Stomach smooth muscle (tissue), 2 donors: Measurements from ENCODE around the gene LYL1.

Source experiments
- H3K27ac ChIP-seq: one replicate; pipeline ENCODE4 v1.7.0; 2013; ENCODE audit warnings: mild to moderate bottlenecking, low read length, inconsistent platforms
- H3K27me3 ChIP-seq, 2 donors: one replicate each; pipeline ENCODE4 v1.7.0; 2013; ENCODE audit warnings: low read length in 2 of 2; ENCODE audit not compliant: insufficient read depth in 2 of 2, control insufficient read depth in 1 of 2
- H3K36me3 ChIP-seq, 2 donors: one replicate each; pipeline ENCODE4 v1.7.0; 2013; ENCODE audit warnings: low read length in 2 of 2; ENCODE audit not compliant: control insufficient read depth in 2 of 2, insufficient read depth in 2 of 2
- H3K4me1 ChIP-seq: one replicate; pipeline ENCODE4 v1.7.0; 2013; ENCODE audit warnings: low read length; ENCODE audit not compliant: control insufficient read depth, insufficient read depth
- H3K4me3 ChIP-seq, 2 donors: one replicate each; pipeline ENCODE4 v1.7.0; 2013; ENCODE audit warnings: low read length in 2 of 2
- H3K9ac ChIP-seq, 2 donors: one replicate each; pipeline ENCODE4 v1.7.0; 2013; ENCODE audit warnings: low read length in 2 of 2, mild to moderate bottlenecking in 1 of 2
- H3K9me3 ChIP-seq, 2 donors: one replicate each; pipeline ENCODE4 v1.7.0; 2013; ENCODE audit warnings: low read length in 2 of 2; ENCODE audit not compliant: control insufficient read depth in 2 of 2
- donor health status: healthy.
- donor health status: Pancreatic carcinoma.

The LYL1 gene

DNA sequence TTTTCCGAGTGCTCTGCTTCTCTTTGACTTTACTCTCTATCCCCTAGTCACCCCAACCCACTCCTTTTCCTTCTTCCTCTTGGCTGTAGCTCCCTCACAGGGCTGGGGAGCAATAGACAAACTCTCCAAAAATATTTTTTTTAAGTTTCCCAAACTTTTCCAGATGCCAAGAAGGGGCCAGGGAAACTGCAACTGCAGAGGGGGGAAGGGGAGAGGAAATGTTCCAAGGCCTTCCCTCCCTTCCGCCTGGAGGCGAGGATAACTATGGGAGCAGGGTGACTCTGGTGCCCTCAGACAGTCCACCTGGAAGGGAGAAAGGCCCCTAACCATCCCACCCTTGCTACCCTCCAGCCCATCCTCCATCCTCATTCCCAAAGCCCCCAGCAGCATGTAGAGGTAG lies 49.4 kb downstream of the LYL1 start:
- H3K4me1 ChIP-seq, result peaks cover 83% of the 10 kb centered on the region
- peak overlapping the region in 1 of 2 donors; percentile 53 for H3K9ac ChIP-seq
- H3K27me3 ChIP-seq, result no peaks in the 10 kb centered on the region
- peak overlapping the region in 1 of 2 donors; percentile 57 for H3K4me3 ChIP-seq
- H3K27ac ChIP-seq, result peak overlapping the region; percentile 95
- no peaks in the 10 kb centered on the region for H3K9me3 ChIP-seq
- no peaks in the 10 kb centered on the region for H3K36me3 ChIP-seq

DNA sequence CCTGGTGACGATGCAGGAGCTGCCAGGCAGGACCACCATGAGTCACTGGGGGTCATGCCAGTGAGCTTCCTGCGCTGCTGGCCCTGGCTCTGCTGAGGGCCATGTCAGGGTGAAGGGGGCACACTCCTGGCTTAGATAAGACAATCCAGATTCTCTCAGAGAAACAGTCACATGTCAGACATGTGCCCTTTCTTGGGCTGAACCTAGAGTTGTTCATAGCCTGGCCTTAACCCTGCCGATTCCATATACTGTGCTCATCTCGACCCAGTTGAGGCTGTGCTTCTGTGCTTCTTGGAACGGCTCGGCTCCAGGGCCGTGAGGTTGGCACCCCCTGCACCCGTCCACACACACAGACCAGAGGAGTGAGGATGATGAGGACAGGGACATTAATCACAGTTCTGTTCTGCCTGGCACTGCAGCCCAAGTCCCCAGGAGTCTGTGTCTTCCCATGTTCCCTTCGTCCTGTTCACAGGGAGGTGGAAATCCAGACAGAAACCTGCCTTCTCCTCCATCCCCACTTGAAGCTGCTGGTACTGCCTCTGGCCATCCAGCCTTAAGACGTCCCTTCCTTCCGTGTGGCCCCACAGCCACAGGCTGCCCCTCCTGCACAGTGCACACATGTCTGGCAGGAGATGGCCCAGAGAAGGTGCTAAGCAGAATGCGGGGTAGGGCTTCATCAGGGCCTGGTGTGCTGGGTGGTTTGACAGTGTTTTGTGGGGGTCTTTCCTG lies 50.0 kb downstream of the LYL1 start:
- Histone ChIP-seq H3K9me3 (no peaks in the 10 kb centered on the region), H3K4me1 (peaks cover 82% of the 10 kb centered on the region), H3K9ac (peak overlapping the region in 1 of 2 donors; percentile 36), H3K4me3 (peak overlapping the region in 1 of 2 donors; percentile 58), H3K27me3 (no peaks in the 10 kb centered on the region), H3K27ac (peak overlapping the region; percentile 95), H3K36me3 (peaks cover 0 to 3% of the 10 kb centered on the region in 2 donors)

- Histone ChIP-seq H3K4me3 (peak overlapping the region; percentile 21 to 58), H3K36me3 (peaks cover 0 to 3% of the 10 kb centered on the region in 2 donors), H3K9ac (peak overlapping the region in 1 of 2 donors; percentile 26), H3K27me3 (no peaks in the 10 kb centered on the region), H3K27ac (peak overlapping the region; percentile 95), H3K4me1 (peaks cover 77% of the 10 kb centered on the region), H3K9me3 (no peaks in the 10 kb centered on the region)
Measured at GRCh38 chr19:13051557-13052165, 51.0 kb downstream of the LYL1 start.

DNA sequence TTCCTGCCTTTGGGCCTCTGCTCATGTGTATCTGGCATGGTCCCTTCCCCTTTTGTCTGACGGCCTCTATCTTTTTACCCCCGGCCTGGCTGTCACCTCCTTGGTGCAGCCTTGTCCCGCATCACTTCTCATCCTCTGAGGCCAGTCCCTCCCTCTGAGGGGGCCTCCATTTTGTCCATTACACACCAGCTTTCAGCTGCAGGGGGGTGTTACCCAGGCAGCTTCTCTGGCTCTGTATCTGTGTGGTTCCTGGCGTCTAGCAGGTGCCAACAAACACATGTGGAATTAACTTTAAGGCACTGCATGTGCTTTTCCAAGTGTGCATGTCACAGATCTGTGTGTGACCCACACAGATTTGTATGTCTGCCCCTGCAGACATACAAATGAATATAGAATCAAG lies 52.4 kb downstream of the LYL1 start:
- Histone ChIP-seq H3K27ac (peak overlapping the region; percentile 95), H3K4me3 (peak overlapping the region in 1 of 2 donors; percentile 29), H3K9ac (peak overlapping the region; percentile 26 to 36), H3K4me1 (peaks cover 76% of the 10 kb centered on the region), H3K9me3 (no peaks in the 10 kb centered on the region), H3K36me3 (peaks cover 3 to 11% of the 10 kb centered on the region in 2 donors), H3K27me3 (no peaks in the 10 kb centered on the region)
